Measurements from ENCODE around the gene ASIC3.
"Not testable (repeated sequence)": the region's sequence is repeated elsewhere in the genome, so short reads cannot be mapped to it uniquely, and the experiment has no call there.

ASIC3 gene

GRCh38 chr7:151032936-151033863 is 15.1 kb upstream of the ASIC3 start:
- DNase-seq (ENCODE audit: low spot score) = no peak

GRCh38 chr7:151033864-151034249 is 14.5 kb upstream of the ASIC3 start:
- no peak for DNase-seq (ENCODE audit: low spot score)

- DNase-seq (ENCODE audit: low spot score) = no peak
Measured at GRCh38 chr7:151034312-151035025, 13.9 kb upstream of the ASIC3 start.

- no peak for DNase-seq (ENCODE audit: low spot score)
Measured at GRCh38 chr7:151035026-151035717, 13.2 kb upstream of the ASIC3 start.

- DNase-seq (ENCODE audit: low spot score) = no peak
Measured at GRCh38 chr7:151035902-151036301, 12.4 kb upstream of the ASIC3 start.

GRCh38 chr7:151038951-151039849 is 9.1 kb upstream of the ASIC3 start:
- DNase-seq (ENCODE audit: low spot score) = no peak

- DNase-seq (ENCODE audit: low spot score) = no peak
Measured at GRCh38 chr7:151039850-151040548, 8.3 kb upstream of the ASIC3 start.

GRCh38 chr7:151040616-151041375 is 7.5 kb upstream of the ASIC3 start:
- no peak for DNase-seq (ENCODE audit: low spot score)

- not testable (repeated sequence) for DNase-seq (ENCODE audit: low spot score)
Measured at GRCh38 chr7:151043449-151043848, 4.9 kb upstream of the ASIC3 start.

- no peak for DNase-seq (ENCODE audit: low spot score)
Measured at GRCh38 chr7:151043959-151044358, 4.4 kb upstream of the ASIC3 start.

- DNase-seq (ENCODE audit: low spot score) = no peak
Measured at GRCh38 chr7:151045262-151045661, 3.1 kb upstream of the ASIC3 start.

- DNase-seq (ENCODE audit: low spot score) = no peak
Measured at GRCh38 chr7:151045967-151046366, 2.4 kb upstream of the ASIC3 start.

GRCh38 chr7:151046603-151047573 is 1.4 kb upstream of the ASIC3 start:
- no peak for DNase-seq (ENCODE audit: low spot score)

- DNase-seq (ENCODE audit: low spot score) = no peak
Measured at GRCh38 chr7:151048911-151049463, 656 bp downstream of the ASIC3 start.

- peak; percentile 82 for DNase-seq (ENCODE audit: low spot score)
Measured at GRCh38 chr7:151051108-151051507, 2.8 kb downstream of the ASIC3 start.

- DNase-seq (ENCODE audit: low spot score) = no peak
Measured at GRCh38 chr7:151053096-151053495, 4.8 kb downstream of the ASIC3 start.

- DNase-seq (ENCODE audit: low spot score) = no peak
Measured at GRCh38 chr7:151053751-151054150, 5.4 kb downstream of the ASIC3 start.

- no peak for DNase-seq (ENCODE audit: low spot score)
Measured at GRCh38 chr7:151056283-151056665, 7.9 kb downstream of the ASIC3 start.

Data from left forelimb (tissue), 1 donor.